Measurements from ENCODE around the gene DEPDC1B.
"Not testable (repeated sequence)": the region's sequence is repeated elsewhere in the genome, so short reads cannot be mapped to it uniquely, and the experiment has no call there.

The DEPDC1B gene

GRCh38 chr5:60578315-60578714, 121.7 kb downstream of the DEPDC1B start:
- H3K4me3 ChIP-seq (ENCODE audit: low read depth, low read length): no peak overlapping the region
- TF ChIP-seq CTCF (IDR thresholded peaks at IDR 0.05; ENCODE audit: low read depth, low read length): no peak

GRCh38 chr5:60577116-60577515, 122.8 kb downstream of the DEPDC1B start:
- no peak for TF ChIP-seq CTCF (IDR thresholded peaks at IDR 0.05; ENCODE audit: low read depth, low read length)
- H3K4me3 ChIP-seq (ENCODE audit: low read depth, low read length): no peak overlapping the region

- TF ChIP-seq CTCF (IDR thresholded peaks at IDR 0.05; ENCODE audit: low read depth, low read length): no peak
- no peak overlapping the region for H3K4me3 ChIP-seq (ENCODE audit: low read depth, low read length)
Measured at GRCh38 chr5:60576425-60576824, 123.5 kb downstream of the DEPDC1B start.

- no peak for TF ChIP-seq CTCF (IDR thresholded peaks at IDR 0.05; ENCODE audit: low read depth, low read length)
- H3K4me3 ChIP-seq (ENCODE audit: low read depth, low read length): no peak overlapping the region
Measured at GRCh38 chr5:60568646-60569045, 131.3 kb downstream of the DEPDC1B start.

- no peak for TF ChIP-seq CTCF (IDR thresholded peaks at IDR 0.05; ENCODE audit: low read depth, low read length)
- no peak overlapping the region for H3K4me3 ChIP-seq (ENCODE audit: low read depth, low read length)
Measured at GRCh38 chr5:60563696-60564324, 136.2 kb downstream of the DEPDC1B start.

GRCh38 chr5:60553291-60553690, 146.7 kb downstream of the DEPDC1B start:
- H3K4me3 ChIP-seq (ENCODE audit: low read depth, low read length): not testable (repeated sequence)

- no peak overlapping the region for H3K4me3 ChIP-seq (ENCODE audit: low read depth, low read length)
- no peak for TF ChIP-seq CTCF (IDR thresholded peaks at IDR 0.05; ENCODE audit: low read depth, low read length)
Measured at GRCh38 chr5:60551829-60552228, 148.1 kb downstream of the DEPDC1B start.

- no peak for TF ChIP-seq CTCF (IDR thresholded peaks at IDR 0.05; ENCODE audit: low read depth, low read length)
- H3K4me3 ChIP-seq (ENCODE audit: low read depth, low read length): no peak overlapping the region
Measured at GRCh38 chr5:60551250-60551649, 148.7 kb downstream of the DEPDC1B start.
